ENCODE results near the gene PDE4B.

The PDE4B gene

DNA sequence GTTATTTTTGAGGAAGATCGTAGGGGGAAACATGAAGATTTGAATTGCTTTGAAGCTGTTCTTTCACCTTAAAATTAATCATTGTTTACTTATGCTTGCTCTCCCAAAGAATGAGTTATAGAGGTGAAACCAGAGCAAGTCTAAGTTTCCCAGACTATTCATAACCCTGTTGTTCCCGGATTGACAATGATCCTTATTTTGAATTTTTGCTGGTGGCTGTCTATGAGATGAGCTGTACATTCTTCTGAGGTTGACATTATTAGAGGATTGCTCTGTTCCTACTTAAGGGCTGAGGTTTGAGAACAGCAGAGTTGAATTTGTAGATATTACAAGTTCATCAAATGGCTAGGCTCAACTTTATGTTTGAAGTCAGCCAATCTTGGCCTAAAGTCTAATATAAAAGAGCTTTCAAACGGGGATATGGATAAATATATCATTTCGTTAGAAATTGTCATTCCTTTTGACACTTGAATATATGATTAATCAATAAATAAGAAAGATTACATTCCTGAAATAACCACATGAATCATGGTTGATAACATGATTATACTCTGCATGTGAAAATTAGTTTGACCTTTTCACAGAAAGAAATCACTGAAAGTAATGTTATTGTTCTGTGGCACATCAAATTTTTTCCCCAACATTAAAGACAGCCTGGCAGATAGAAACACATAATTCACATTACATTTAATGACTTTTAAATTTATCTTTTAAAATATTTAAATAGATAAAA, 19.1 kb upstream of the PDE4B start:
- H3K4me3 ChIP-seq (IDR thresholded peaks at IDR 0.05; ENCODE audit: insufficient read depth, low read depth, low read length) = no peak overlapping the region
- no peak overlapping the region for H3K27ac ChIP-seq
- H3K36me3 ChIP-seq (ENCODE audit: insufficient read depth) = no peaks in the 10 kb centered on the region
- TF ChIP-seq, protein P1, sequence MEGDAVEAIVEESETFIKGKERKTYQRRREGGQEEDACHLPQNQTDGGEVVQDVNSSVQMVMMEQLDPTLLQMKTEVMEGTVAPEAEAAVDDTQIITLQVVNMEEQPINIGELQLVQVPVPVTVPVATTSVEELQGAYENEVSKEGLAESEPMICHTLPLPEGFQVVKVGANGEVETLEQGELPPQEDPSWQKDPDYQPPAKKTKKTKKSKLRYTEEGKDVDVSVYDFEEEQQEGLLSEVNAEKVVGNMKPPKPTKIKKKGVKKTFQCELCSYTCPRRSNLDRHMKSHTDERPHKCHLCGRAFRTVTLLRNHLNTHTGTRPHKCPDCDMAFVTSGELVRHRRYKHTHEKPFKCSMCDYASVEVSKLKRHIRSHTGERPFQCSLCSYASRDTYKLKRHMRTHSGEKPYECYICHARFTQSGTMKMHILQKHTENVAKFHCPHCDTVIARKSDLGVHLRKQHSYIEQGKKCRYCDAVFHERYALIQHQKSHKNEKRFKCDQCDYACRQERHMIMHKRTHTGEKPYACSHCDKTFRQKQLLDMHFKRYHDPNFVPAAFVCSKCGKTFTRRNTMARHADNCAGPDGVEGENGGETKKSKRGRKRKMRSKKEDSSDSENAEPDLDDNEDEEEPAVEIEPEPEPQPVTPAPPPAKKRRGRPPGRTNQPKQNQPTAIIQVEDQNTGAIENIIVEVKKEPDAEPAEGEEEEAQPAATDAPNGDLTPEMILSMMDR (conservative IDR thresholded peaks at IDR 0.05; ENCODE audit: low read depth, low read length) = no peak
- H3K9ac ChIP-seq = no peak overlapping the region
- H3K4me2 ChIP-seq = no peak overlapping the region
- H3K27me3 ChIP-seq (ENCODE audit: insufficient read depth, low read depth) = no peaks in the 10 kb centered on the region
- no peaks in the 10 kb centered on the region for H3K4me1 ChIP-seq (ENCODE audit: low read depth, poor library complexity, severe bottlenecking)
- H2AFZ ChIP-seq (ENCODE audit: low read depth) = no peak overlapping the region
- no peaks in the 10 kb centered on the region for H4K20me1 ChIP-seq (ENCODE audit: insufficient read depth)
- no peaks in the 10 kb centered on the region for H3K79me2 ChIP-seq (ENCODE audit: insufficient read depth, low read depth)

DNA sequence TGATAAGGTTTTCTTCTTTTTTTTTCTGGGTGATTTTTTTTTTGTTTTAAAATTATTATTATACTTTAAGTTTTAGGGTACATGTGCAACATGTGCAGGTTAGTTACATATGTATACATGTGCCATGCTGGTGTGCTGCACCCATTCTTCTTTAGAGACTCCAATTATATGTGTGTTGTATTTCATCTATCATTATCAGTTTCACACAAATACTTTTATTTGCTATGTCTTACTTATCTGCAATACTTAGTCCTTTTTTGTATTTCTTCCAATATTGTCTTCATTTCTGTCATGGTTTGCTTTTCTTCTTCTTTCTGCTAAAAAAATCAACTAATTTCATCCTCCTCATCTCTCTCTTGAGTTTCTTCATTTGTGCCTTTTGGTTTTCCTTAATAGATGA, 3.9 kb upstream of the PDE4B start:
- H3K4me2 ChIP-seq = no peak overlapping the region
- H3K79me2 ChIP-seq (ENCODE audit: insufficient read depth, low read depth) = no peaks in the 10 kb centered on the region
- H3K27ac ChIP-seq = no peak overlapping the region
- no peaks in the 10 kb centered on the region for H3K36me3 ChIP-seq (ENCODE audit: insufficient read depth)
- H3K27me3 ChIP-seq (ENCODE audit: insufficient read depth, low read depth) = no peaks in the 10 kb centered on the region
- TF ChIP-seq, protein P1 (conservative IDR thresholded peaks at IDR 0.05; ENCODE audit: low read depth, low read length) = no peak
- H4K20me1 ChIP-seq (ENCODE audit: insufficient read depth) = no peaks in the 10 kb centered on the region
- H3K9ac ChIP-seq = no peak overlapping the region
- H2AFZ ChIP-seq (ENCODE audit: low read depth) = no peak overlapping the region
- no peak overlapping the region for H3K4me3 ChIP-seq (IDR thresholded peaks at IDR 0.05; ENCODE audit: insufficient read depth, low read depth, low read length)
- no peaks in the 10 kb centered on the region for H3K4me1 ChIP-seq (ENCODE audit: low read depth, poor library complexity, severe bottlenecking)

DNA sequence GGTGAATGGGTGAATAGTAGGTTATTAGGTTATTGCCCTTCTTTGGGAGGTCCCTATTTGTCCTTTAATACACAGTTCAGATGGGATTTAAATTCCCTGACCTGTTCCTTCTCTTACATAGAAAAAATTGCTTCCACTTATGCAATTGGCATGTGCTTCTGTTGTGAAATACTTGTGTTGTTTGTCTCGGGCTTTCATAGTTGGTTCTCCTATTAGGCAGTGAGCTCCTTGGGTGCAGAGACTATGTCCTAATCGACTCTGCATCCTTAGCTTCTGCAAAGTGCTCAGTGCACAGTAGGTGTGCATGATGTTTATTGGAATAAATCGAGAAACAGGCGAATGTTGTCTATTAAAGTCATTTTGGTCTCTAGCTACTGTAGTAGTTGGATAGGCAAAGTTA, 1.3 kb upstream of the PDE4B start:
- H3K27me3 ChIP-seq (ENCODE audit: insufficient read depth, low read depth) = no peaks in the 10 kb centered on the region
- no peaks in the 10 kb centered on the region for H4K20me1 ChIP-seq (ENCODE audit: insufficient read depth)
- H3K36me3 ChIP-seq (ENCODE audit: insufficient read depth) = no peaks in the 10 kb centered on the region
- no peak overlapping the region for H3K27ac ChIP-seq
- H3K79me2 ChIP-seq (ENCODE audit: insufficient read depth, low read depth) = no peaks in the 10 kb centered on the region
- TF ChIP-seq, protein P1 (conservative IDR thresholded peaks at IDR 0.05; ENCODE audit: low read depth, low read length) = no peak
- no peak overlapping the region for H2AFZ ChIP-seq (ENCODE audit: low read depth)
- H3K4me1 ChIP-seq (ENCODE audit: low read depth, poor library complexity, severe bottlenecking) = no peaks in the 10 kb centered on the region
- no peak overlapping the region for H3K9ac ChIP-seq
- no peak overlapping the region for H3K4me3 ChIP-seq (IDR thresholded peaks at IDR 0.05; ENCODE audit: insufficient read depth, low read depth, low read length)
- no peak overlapping the region for H3K4me2 ChIP-seq

DNA sequence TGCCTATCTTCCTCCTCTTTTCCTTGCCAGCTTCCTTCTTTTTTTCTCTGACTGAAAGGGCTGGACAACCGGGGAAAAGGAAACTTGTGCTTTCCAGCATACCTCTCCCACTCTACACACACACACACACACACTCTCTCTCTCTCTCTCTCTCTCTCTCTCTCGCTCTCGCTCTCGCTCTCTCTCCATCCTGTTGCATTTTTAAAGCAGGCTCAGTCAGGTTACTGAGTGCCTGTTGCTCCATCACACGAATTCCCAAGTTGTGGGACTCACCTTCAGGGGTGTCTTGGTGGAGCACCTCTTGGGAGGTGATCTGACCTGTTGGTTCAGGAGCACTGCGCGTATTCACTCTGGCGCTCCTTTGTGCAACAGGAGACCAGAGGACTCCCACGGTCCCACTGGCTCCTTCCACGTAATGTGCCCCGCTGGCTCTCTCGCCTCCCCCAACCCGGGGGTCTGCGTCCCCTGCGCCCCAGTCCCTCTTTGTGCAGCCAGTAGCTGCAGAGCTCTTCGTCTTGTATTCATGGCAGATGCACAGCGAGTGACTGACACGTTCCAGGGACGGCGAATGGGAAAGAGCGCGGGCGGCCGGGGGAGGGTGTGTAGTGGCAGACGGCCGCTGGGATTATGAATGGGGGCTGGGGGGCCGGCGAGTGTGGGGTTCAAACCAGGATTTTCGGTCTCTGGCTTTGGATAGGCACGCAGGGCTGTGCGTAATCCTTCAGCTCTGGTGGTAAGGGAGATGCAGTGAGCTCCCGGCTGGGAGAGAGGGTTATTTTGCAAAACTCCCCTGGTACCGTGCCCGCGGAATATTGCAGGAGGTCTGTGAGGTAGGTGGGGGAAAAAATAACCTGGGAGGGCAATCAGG, 660 bp upstream of the PDE4B start:
- Histone ChIP-seq H3K4me3 (IDR thresholded peaks at IDR 0.05; ENCODE audit: insufficient read depth, low read depth, low read length) (no peak overlapping the region), H3K79me2 (ENCODE audit: insufficient read depth, low read depth) (no peaks in the 10 kb centered on the region), H3K4me2 (no peak overlapping the region), H3K4me1 (ENCODE audit: low read depth, poor library complexity, severe bottlenecking) (no peaks in the 10 kb centered on the region), H2AFZ (ENCODE audit: low read depth) (no peak overlapping the region), H3K9ac (no peak overlapping the region), H3K27me3 (ENCODE audit: insufficient read depth, low read depth) (no peaks in the 10 kb centered on the region), H3K27ac (no peak overlapping the region), H3K36me3 (ENCODE audit: insufficient read depth) (no peaks in the 10 kb centered on the region), H4K20me1 (ENCODE audit: insufficient read depth) (no peaks in the 10 kb centered on the region)
- TF ChIP-seq, protein P1 (conservative IDR thresholded peaks at IDR 0.05; ENCODE audit: low read depth, low read length) = no peak

All from KMS-11 (cell line).